AG09319 (cell line): ENCODE data around the gene OTUB2.

Experiments
- DNase-seq: peaks from one replicate; pipeline ENCODE4 v3.0.0-alpha.2; 2010; ENCODE audit warnings: low read depth; ENCODE audit errors: extremely low read depth
- TF ChIP-seq, protein P1 (sequence below): IDR thresholded peaks from 2 replicates; pipeline ENCODE4 v1.5.1; 2011; ENCODE audit warnings: low read depth, mild to moderate bottlenecking, inconsistent platforms, low read length, moderate library complexity

Gene OTUB2

DNA sequence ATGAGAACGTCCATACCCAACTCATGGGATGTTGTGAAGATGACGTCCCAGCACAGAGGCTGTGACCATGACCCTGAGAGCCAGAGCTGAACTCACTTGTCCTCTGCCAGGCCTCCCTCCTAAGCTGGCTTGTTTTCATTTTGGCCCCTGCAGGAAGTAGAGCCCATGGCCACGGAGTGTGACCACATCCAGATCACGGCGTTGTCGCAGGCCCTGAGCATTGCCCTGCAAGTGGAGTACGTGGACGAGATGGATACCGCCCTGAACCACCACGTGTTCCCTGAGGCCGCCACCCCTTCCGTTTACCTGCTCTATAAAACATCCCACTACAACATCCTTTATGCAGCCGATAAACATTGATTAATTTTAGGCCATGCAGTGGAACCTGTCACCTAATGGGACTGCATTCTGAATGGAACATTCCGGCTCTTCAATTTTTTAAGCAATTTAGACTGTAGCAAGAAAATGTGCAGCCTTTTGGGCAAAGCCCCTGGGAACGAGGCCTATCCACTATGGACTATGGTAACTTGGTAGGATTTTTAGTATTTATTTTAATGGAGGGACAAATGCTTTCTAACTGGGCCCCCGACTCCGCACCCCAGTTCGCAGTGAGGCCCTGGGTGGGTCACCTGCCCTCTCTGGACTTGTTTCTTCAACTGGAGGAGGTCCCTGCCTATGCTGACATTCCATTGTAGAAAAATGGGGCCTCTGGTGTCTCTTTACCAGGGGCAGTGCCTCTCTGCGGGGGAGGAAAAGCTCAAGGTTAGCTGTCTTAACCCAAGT lies 19.6 kb downstream of the OTUB2 start:
- TF ChIP-seq, protein P1, sequence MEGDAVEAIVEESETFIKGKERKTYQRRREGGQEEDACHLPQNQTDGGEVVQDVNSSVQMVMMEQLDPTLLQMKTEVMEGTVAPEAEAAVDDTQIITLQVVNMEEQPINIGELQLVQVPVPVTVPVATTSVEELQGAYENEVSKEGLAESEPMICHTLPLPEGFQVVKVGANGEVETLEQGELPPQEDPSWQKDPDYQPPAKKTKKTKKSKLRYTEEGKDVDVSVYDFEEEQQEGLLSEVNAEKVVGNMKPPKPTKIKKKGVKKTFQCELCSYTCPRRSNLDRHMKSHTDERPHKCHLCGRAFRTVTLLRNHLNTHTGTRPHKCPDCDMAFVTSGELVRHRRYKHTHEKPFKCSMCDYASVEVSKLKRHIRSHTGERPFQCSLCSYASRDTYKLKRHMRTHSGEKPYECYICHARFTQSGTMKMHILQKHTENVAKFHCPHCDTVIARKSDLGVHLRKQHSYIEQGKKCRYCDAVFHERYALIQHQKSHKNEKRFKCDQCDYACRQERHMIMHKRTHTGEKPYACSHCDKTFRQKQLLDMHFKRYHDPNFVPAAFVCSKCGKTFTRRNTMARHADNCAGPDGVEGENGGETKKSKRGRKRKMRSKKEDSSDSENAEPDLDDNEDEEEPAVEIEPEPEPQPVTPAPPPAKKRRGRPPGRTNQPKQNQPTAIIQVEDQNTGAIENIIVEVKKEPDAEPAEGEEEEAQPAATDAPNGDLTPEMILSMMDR: no peak

DNA sequence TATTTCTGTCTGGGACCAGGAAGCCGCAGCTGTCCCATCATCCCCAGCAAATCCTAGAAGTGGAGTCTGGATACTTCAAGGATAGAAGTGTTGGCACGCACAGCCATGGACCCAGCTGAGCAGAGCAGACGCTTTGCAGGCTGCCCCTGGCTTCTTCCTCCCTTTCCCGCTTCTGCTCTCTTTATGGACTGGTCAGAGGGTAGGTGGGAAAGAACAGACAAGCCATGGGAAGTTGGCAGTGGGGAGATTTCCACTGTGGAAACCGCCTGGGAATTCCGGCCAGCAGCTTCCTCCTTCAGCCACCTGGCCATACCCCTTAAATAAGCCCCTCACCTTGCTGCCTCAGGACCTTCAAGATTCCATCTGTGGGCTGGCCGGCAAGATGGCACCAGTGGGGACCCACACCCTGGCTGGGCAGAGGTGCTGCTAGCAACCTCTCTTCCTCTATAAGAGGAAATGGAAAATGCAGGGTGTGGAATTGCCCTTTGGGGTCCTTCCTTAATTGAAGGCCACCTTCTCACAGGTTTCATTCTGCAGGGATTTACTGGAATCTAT lies 20.6 kb downstream of the OTUB2 start:
- no peak for DNase-seq
- TF ChIP-seq, protein P1: no peak

More for the DNA sequence above, 19.6 kb downstream of the OTUB2 start:
- DNase-seq: no peak

DNA sequence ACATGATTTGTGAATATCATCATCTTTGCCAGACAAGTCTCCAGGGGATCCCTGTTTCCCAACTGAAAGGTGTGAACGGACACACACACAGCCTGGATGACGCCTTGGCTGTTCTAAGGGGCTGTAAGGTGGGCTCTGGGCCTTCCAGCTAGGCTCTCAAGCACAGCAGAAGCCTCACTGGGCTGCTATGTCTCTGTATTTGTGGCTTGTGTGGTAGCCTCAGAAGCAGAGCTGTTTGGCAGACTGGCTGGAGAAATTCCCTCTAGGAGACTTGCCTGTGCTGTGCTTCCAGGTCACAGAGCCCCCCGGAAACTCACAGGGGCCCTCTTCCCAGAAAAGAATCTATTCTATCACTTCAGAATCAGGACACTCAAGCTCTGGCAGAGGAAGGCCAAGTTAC lies 21.4 kb downstream of the OTUB2 start:
- TF ChIP-seq, protein P1: no peak
- DNase-seq: no peak

DNA sequence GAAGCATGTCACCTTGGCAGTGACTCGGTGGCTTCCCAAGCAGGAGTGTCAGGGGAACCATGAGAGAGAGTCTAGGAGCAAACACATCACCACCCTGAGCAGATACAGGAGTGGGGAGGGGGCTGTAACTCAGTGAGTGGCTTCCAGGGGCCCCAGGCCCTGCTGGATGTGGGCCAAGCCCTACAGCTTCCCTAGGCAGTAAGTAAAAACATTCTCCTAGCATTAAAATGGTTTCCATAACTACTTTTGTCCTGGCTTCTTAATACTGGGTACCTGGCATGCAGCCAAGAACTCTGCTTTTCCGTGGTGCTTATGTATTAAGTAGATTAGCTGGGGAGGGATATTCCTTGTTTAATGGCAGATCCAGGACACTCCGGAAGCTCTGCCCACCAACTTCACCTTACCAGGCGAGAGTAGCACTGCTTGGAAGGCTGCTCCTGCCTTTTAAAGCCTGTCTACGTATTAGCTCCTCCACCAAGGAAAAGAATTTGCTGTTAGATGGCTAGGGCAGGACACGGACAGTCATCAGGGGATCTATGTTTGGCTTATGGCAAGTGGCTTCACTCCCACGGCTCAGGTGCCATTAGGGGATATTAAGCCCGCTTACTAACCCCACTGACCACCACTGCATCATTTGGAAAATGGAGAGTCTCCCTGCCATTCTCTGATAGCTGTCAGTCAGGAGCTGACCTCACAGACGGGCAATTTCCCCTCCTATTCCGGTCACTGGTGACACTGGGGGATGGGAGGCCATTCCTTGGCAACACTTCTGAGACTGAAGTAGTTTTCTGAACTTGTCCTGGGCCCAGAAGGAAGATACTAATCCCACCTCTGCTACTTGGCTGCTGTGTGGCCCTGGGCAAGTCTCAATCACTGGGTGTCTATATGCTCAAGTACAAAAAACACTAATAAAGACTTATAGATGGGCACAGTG lies 22.8 kb downstream of the OTUB2 start:
- DNase-seq: no peak
- TF ChIP-seq, protein P1: no peak

DNA sequence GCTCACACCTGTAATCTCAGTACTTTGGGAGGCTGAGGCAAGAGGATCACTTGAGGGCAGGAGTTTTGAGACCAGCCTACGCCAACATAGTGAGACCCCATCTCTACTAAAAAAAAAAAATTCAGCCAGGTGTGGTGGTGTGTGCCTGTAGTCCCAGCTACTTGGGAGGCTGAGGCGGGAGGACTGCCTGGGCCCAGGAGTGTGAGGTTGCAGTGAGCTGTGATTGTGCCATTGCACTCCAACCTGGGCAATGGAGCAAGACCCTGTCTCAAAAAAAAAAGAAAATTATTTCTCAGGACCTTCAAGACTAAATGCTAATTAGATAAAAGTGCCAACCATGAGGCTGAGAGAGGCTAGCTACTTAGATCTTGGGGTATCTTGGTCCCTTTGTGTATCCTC lies 23.5 kb downstream of the OTUB2 start:
- TF ChIP-seq, protein P1: no peak
- DNase-seq: no peak

DNA sequence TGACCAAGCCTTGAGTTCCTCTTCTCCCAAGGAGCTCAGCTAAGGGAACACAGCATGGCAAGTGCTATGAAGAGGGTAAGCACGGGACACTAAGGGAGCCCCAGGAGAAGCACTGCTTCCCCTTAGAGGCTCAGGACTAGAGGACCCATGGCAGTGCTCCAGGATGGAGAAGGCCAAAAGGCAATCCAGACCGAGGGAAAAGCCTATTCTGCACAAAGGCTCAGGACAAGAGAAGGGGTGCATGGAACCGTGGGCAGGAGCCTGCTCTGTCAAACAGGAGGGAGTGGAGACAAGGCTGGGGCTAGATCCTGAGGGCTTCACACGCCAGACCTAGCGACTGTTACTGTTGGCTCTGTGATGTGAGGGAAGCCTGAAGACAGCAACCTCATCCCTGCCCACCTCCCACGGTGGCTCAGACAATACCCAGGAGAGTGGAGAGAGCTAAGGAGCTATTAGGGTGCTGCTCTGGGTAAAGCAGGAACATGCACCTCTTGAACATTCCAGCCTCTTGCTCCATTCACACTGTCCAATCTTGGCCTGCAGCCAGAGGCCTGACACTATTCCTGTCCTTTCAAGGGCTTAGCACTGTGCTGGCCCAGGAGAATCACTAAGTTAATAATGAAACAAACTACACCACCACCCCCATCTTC lies 24.2 kb downstream of the OTUB2 start:
- DNase-seq: no peak
- TF ChIP-seq, protein P1: no peak
